HepG2 (cell line): ENCODE measurements around the gene CTTNBP2NL. TPM values are rescaled to one million over a fixed set of nuclear protein-coding genes. Genes with fewer than 3 reads are reported as not detected.

Source experiments
- GATAD1 ChIP-seq: IDR thresholded peaks from 2 replicates; pipeline ENCODE4 v1.6.1; 2016; ENCODE audit warnings: missing genetic modification reagents, missing compliant biosample characterization
- ONECUT2 ChIP-seq: sonication (generic); formaldehyde crosslinking; IDR thresholded peaks from 2 replicates; pipeline ENCODE4 v1.4.0; 2020; ENCODE audit warnings: missing genetic modification reagents
- PHF21A ChIP-seq: sonication (generic); formaldehyde crosslinking; IDR thresholded peaks from 2 replicates; pipeline ENCODE4 v1.5.0; 2020; ENCODE audit warnings: mild to moderate bottlenecking, missing genetic modification reagents
- POGZ ChIP-seq: sonication (generic); formaldehyde crosslinking; IDR thresholded peaks from 2 replicates; pipeline ENCODE4 v1.4.0; 2020; ENCODE audit warnings: mild to moderate bottlenecking, missing genetic modification reagents
- RBM39 ChIP-seq: fragments of 200-400 bp; formaldehyde crosslinking; IDR thresholded peaks from one replicate; pipeline ENCODE4 v1.6.1; 2018; ENCODE audit warnings: antibody characterized with exemption, mild to moderate bottlenecking, low read depth, low read length; ENCODE audit not compliant: poor library complexity, severe bottlenecking
- SRSF1 ChIP-seq: fragments of 200-400 bp; formaldehyde crosslinking; optimal IDR thresholded peaks from 2 replicates; pipeline ENCODE3; 2017; ENCODE audit warnings: mild to moderate bottlenecking, low read depth, low read length, moderate library complexity
- YY1 ChIP-seq: IDR thresholded peaks from 2 replicates; pipeline ENCODE4 v1.6.1; 2011; ENCODE audit warnings: low read length, low read depth, moderate library complexity, mild to moderate bottlenecking; ENCODE audit not compliant: insufficient read depth, insufficient replicate concordance
- ZBTB20 ChIP-seq: sonication (generic); formaldehyde crosslinking; IDR thresholded peaks from 2 replicates; pipeline ENCODE4 v1.8.1; 2023; ENCODE audit warnings: missing genetic modification reagents, low read depth, mild to moderate bottlenecking, borderline replicate concordance
- ZMYM3 ChIP-seq: sonication (generic); formaldehyde crosslinking; IDR thresholded peaks from 2 replicates; pipeline ENCODE4 v1.5.1; 2020; ENCODE audit warnings: mild to moderate bottlenecking, missing genetic modification reagents
- ZMYM4 ChIP-seq: sonication (generic); formaldehyde crosslinking; IDR thresholded peaks from 2 replicates; pipeline ENCODE4 v1.8.1; 2023; ENCODE audit warnings: mild to moderate bottlenecking, missing genetic modification reagents
- ZNF232 ChIP-seq: sonication (generic); formaldehyde crosslinking; IDR thresholded peaks from 2 replicates; pipeline ENCODE4 v1.4.0; 2020; ENCODE audit warnings: missing genetic modification reagents, borderline replicate concordance
- ZSCAN12 ChIP-seq: sonication (generic); formaldehyde crosslinking; IDR thresholded peaks from 2 replicates; pipeline ENCODE4 v1.9.0; 2021; ENCODE audit warnings: mild to moderate bottlenecking, missing genetic modification reagents
- ZZZ3 ChIP-seq: sonication (generic); formaldehyde crosslinking; IDR thresholded peaks from 2 replicates; pipeline ENCODE4 v1.4.0; 2020; ENCODE audit warnings: missing genetic modification reagents, mild to moderate bottlenecking, borderline replicate concordance
- polyA plus RNA-seq, 8 experiments: library from polyadenylated mRNA; depleted of rRNA in 3 of 8; stranded (reverse) in 7 of 8; unstranded in 1 of 8; fragments of >200 nt; fragmentation: Illumina TruSeq in 4 of 8; extraction: Trizol in 4 of 8; gene quantifications; 2 replicates each; pipeline versions ENCODE4 v1.2.1 to v1.2.3, GENCODE V29; 2011 to 2016; ENCODE audit warnings: low read depth in 4 of 8, missing spikeins in 1 of 8, mixed read lengths in 1 of 8; ENCODE audit not compliant: insufficient read depth in 1 of 8
- total RNA-seq, 5 experiments: library from RNA; depleted of rRNA; stranded (reverse); fragments of >200 nt; fragmentation: Illumina TruSeq; extraction: Trizol; gene quantifications; 2 replicates each; pipeline ENCODE4 v1.2.3, GENCODE V29; 2016; ENCODE audit warnings: low read depth in 1 of 5
- TF ChIP-seq, protein P1 (sequence below): sonication (generic); formaldehyde crosslinking; conservative IDR thresholded peaks from 2 replicates; pipeline ENCODE4 v1.4.0; 2020; ENCODE audit warnings: missing genetic modification reagents
- TF ChIP-seq, protein P2 (sequence below): sonication (generic); formaldehyde crosslinking; IDR thresholded peaks from 2 replicates; pipeline ENCODE4 v1.8.1; 2023; ENCODE audit warnings: mild to moderate bottlenecking, moderate library complexity, missing genetic modification reagents
- TF ChIP-seq, protein P3 (sequence below): sonication (generic); formaldehyde crosslinking; IDR thresholded peaks from 2 replicates; pipeline ENCODE4 v1.8.0; 2022; ENCODE audit warnings: missing genetic modification reagents, mild to moderate bottlenecking, inconsistent platforms, borderline replicate concordance
- TF ChIP-seq, protein P4 (sequence below): sonication (generic); formaldehyde crosslinking; IDR thresholded peaks from 2 replicates; pipeline ENCODE4 v1.9.0; 2021; ENCODE audit warnings: missing genetic modification reagents, borderline replicate concordance
- TF ChIP-seq, protein P5 (sequence below): sonication (generic); formaldehyde crosslinking; IDR thresholded peaks from 2 replicates; pipeline ENCODE4 v1.4.0; 2020; ENCODE audit warnings: missing genetic modification reagents

The CTTNBP2NL gene
- total and polyA plus RNA-seq, 2 of the 13 experiments (the other 11 are each of a cell fraction or from before 2014, with no cell fraction given) = 2.1 to 4.1 TPM

DNA sequence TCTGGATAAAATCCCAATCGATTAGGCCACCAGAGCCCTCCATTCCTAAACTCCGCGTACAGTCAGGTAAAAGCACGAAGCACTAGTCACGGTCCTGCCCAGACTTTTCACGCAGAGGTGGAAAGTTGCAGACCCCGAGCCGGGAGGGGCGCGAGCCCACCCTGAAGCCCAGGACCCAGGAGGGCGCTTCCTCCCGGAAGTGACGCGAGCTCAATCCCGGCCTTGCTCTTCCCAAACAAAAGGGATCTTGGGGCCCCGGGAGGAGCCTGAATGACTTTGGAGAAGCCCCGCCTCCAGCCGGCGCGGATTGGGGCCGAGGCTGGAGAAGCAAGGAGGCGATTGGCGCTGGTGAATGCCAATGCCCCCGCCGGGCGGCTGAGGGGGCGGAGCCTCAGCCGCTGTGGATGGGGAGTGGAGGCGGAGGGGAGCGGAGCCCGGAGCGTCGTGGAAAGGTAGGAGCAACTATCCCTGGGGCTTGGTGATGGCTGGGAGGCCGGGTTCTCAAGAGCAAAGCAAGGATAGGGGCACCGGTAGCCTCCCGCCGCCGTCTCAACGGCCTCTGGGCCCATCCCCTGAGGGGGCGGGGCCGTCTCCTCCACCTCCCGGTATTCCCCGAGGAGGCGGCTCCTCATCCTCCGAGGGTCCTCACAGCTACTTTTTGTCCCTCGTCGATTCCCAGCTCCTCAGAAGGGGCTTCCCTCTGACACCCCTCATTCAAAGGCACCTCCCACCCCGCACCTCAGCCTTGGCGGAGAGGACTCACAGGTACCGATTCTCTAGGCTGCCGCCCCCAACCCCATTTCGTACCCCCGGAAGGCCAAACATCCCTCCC lies at the start of gene CTTNBP2NL (continued):
- TF ChIP-seq, protein P1, sequence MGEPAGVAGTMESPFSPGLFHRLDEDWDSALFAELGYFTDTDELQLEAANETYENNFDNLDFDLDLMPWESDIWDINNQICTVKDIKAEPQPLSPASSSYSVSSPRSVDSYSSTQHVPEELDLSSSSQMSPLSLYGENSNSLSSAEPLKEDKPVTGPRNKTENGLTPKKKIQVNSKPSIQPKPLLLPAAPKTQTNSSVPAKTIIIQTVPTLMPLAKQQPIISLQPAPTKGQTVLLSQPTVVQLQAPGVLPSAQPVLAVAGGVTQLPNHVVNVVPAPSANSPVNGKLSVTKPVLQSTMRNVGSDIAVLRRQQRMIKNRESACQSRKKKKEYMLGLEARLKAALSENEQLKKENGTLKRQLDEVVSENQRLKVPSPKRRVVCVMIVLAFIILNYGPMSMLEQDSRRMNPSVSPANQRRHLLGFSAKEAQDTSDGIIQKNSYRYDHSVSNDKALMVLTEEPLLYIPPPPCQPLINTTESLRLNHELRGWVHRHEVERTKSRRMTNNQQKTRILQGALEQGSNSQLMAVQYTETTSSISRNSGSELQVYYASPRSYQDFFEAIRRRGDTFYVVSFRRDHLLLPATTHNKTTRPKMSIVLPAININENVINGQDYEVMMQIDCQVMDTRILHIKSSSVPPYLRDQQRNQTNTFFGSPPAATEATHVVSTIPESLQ (CRISPR knock-in tag) = no peak
- TF ChIP-seq, protein P2, sequence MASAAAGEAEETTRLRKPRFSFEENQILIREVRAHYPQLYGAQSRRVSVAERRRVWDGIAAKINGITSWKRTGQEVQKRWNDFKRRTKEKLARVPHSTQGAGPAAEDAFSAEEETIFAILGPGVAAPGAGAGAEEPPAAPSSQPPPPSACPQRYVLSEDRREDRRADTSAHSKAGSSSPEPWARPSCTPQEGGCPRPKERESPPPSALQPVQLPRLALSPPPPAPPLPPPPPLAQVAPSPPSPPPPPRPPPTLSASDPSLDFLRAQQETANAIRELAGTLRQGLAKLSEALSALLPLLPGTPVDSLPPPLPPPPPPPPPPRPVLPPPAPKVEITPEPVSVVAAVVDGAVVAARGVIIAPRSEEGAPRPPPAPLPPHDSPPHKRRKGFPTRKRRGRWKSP (CRISPR knock-in tag) = peak; percentile 48; the same call in 1 of the 2 replicates
- TF ChIP-seq, protein P3, sequence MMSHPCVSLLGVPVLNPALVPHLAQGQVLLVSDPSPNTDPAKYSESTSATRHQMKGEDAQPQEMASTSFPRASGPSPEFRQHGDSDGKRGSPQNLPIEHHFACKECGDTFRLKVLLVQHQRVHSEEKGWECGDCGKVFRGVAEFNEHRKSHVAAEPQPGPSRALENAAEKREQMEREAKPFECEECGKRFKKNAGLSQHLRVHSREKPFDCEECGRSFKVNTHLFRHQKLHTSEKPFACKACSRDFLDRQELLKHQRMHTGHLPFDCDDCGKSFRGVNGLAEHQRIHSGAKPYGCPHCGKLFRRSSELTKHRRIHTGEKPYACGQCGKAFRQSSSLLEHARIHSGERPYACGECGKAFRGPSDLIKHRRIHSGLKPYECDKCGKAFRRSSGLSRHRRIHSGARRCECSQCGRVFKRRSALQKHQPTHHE (CRISPR knock-in tag) = no peak
- TF ChIP-seq ONECUT2 = peak; percentile 59
- TF ChIP-seq ZMYM4 (CRISPR knock-in tag) = peak; percentile 71
- TF ChIP-seq, protein P4, sequence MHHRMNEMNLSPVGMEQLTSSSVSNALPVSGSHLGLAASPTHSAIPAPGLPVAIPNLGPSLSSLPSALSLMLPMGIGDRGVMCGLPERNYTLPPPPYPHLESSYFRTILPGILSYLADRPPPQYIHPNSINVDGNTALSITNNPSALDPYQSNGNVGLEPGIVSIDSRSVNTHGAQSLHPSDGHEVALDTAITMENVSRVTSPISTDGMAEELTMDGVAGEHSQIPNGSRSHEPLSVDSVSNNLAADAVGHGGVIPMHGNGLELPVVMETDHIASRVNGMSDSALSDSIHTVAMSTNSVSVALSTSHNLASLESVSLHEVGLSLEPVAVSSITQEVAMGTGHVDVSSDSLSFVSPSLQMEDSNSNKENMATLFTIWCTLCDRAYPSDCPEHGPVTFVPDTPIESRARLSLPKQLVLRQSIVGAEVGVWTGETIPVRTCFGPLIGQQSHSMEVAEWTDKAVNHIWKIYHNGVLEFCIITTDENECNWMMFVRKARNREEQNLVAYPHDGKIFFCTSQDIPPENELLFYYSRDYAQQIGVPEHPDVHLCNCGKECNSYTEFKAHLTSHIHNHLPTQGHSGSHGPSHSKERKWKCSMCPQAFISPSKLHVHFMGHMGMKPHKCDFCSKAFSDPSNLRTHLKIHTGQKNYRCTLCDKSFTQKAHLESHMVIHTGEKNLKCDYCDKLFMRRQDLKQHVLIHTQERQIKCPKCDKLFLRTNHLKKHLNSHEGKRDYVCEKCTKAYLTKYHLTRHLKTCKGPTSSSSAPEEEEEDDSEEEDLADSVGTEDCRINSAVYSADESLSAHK (CRISPR knock-in tag) = no peak
- peak; percentile 49; the same call in 1 of the 2 replicates for TF ChIP-seq ZZZ3
- peak; percentile 73 for TF ChIP-seq SRSF1
- TF ChIP-seq ZSCAN12 (CRISPR knock-in tag) = no peak
- peak; percentile 43; the same call in 1 of the 2 replicates for TF ChIP-seq ZNF232 (CRISPR knock-in tag)
- TF ChIP-seq, protein P5, sequence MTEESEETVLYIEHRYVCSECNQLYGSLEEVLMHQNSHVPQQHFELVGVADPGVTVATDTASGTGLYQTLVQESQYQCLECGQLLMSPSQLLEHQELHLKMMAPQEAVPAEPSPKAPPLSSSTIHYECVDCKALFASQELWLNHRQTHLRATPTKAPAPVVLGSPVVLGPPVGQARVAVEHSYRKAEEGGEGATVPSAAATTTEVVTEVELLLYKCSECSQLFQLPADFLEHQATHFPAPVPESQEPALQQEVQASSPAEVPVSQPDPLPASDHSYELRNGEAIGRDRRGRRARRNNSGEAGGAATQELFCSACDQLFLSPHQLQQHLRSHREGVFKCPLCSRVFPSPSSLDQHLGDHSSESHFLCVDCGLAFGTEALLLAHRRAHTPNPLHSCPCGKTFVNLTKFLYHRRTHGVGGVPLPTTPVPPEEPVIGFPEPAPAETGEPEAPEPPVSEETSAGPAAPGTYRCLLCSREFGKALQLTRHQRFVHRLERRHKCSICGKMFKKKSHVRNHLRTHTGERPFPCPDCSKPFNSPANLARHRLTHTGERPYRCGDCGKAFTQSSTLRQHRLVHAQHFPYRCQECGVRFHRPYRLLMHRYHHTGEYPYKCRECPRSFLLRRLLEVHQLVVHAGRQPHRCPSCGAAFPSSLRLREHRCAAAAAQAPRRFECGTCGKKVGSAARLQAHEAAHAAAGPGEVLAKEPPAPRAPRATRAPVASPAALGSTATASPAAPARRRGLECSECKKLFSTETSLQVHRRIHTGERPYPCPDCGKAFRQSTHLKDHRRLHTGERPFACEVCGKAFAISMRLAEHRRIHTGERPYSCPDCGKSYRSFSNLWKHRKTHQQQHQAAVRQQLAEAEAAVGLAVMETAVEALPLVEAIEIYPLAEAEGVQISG (CRISPR knock-in tag) = peak; percentile 80
- TF ChIP-seq ZMYM3 (CRISPR knock-in tag) = peak; percentile 50; the same call in 1 of the 2 replicates
- TF ChIP-seq ZBTB20 (CRISPR knock-in tag) = peak; percentile 54; the same call in 1 of the 2 replicates
- peak; percentile 25 for TF ChIP-seq YY1
- peak; percentile 76 for TF ChIP-seq RBM39
- TF ChIP-seq PHF21A = peak; percentile 55
- peak; percentile 47 for TF ChIP-seq POGZ
- TF ChIP-seq GATAD1 = peak; percentile 72
